SU-DHL-6 (cell line): ENCODE measurements around the gene PLSCR4.

Experiments
- H2AFZ ChIP-seq: fragments of 200-600 bp; sonication (generic); 2 replicates; pipeline ENCODE4 v1.6.1; 2014; ENCODE audit warnings: low read depth, mild to moderate bottlenecking, moderate library complexity, mixed read lengths, antibody characterized with exemption, low read length; ENCODE audit not compliant: severe bottlenecking
- H3F3A ChIP-seq: fragments of 200-600 bp; shearing (Covaris generic); 2 replicates; pipeline ENCODE4 v1.6.0; 2016; ENCODE audit warnings: antibody characterized with exemption, mild to moderate bottlenecking; ENCODE audit not compliant: insufficient read depth
- H3K27ac ChIP-seq: fragments of 200-600 bp; sonication (generic); 2 replicates; pipeline ENCODE4 v1.5.1; 2016; ENCODE audit warnings: low read depth, mild to moderate bottlenecking, low read length, moderate library complexity, mixed read lengths
- H3K27me3 ChIP-seq: fragments of 200-600 bp; sonication (generic), shearing (Covaris generic); 2 replicates; pipeline ENCODE4 v1.6.0; 2014; ENCODE audit warnings: mild to moderate bottlenecking, low read length
- H3K36me3 ChIP-seq: fragments of 200-600 bp; sonication (generic); 2 replicates; pipeline ENCODE4 v1.6.1; 2014; ENCODE audit warnings: mild to moderate bottlenecking, low read length, mixed read lengths
- H3K4me2 ChIP-seq: fragments of 300-600, 200-600 bp; shearing (Covaris generic), sonication (generic); 2 replicates; pipeline ENCODE4 v1.6.0; 2014; ENCODE audit warnings: low read length, low read depth, mild to moderate bottlenecking; ENCODE audit not compliant: poor library complexity, severe bottlenecking
- H3K4me3 ChIP-seq: fragments of 200-600 bp; sonication (generic); 2 replicates; pipeline ENCODE4 v1.5.1; 2014; ENCODE audit warnings: antibody characterized with exemption, low read length, mild to moderate bottlenecking, mixed read lengths; ENCODE audit not compliant: insufficient read depth, poor library complexity, severe bottlenecking
- H3K79me2 ChIP-seq: fragments of 200-600 bp; sonication (generic); 2 replicates; pipeline ENCODE4 v1.6.1; 2014; ENCODE audit warnings: mild to moderate bottlenecking, low read length, moderate library complexity; ENCODE audit not compliant: insufficient read depth
- H3K9ac ChIP-seq: fragments of 200-600 bp; sonication (generic); 2 replicates; pipeline ENCODE4 v1.7.0; 2014; ENCODE audit warnings: mild to moderate bottlenecking, low read length
- H3K9me2 ChIP-seq: fragments of 200-600 bp; sonication (generic); replicated peaks from 2 replicates; pipeline ENCODE4 v1.6.1; 2014; ENCODE audit warnings: low read length; ENCODE audit not compliant: insufficient read depth
- H3K9me3 ChIP-seq: fragments of 200-600 bp; sonication (generic); 2 replicates; pipeline ENCODE4 v1.6.1; 2014; ENCODE audit warnings: low read length, mixed read lengths; ENCODE audit not compliant: insufficient read depth
- H4K20me1 ChIP-seq: fragments of 200-600 bp; sonication (generic); 2 replicates; pipeline ENCODE4 v1.6.1; 2014; ENCODE audit warnings: low read depth, mild to moderate bottlenecking, antibody characterized with exemption, low read length, moderate library complexity, mixed read lengths
- CTCF ChIP-seq: fragments of 200-600 bp; sonication (generic); IDR thresholded peaks from one replicate; pipeline ENCODE4 v1.5.1; 2017; ENCODE audit warnings: antibody characterized with exemption, mild to moderate bottlenecking, low read length, moderate library complexity; ENCODE audit not compliant: insufficient read depth, poor library complexity, severe bottlenecking
- EZH2phosphoT487 ChIP-seq: fragments of 200-600 bp; sonication (generic), shearing (Covaris generic); conservative IDR thresholded peaks from 2 replicates; pipeline ENCODE4 v1.6.1; 2018; ENCODE audit warnings: mild to moderate bottlenecking, antibody characterized with exemption, low read length, moderate library complexity, mixed read lengths

PLSCR4 gene

GRCh38 chr3:146247911-146248310 lies 3.0 kb downstream of the PLSCR4 start:
- Histone ChIP-seq H4K20me1 (no peaks in the 10 kb centered on the region), H3F3A (no peaks in the 10 kb centered on the region), H2AFZ (no peak overlapping the region), H3K27ac (no peak overlapping the region), H3K4me2 (no peak overlapping the region), H3K4me3 (no peak overlapping the region), H3K9me2 (no peaks in the 10 kb centered on the region), H3K9me3 (no peaks in the 10 kb centered on the region), H3K9ac (no peak overlapping the region), H3K79me2 (no peaks in the 10 kb centered on the region), H3K27me3 (no peaks in the 10 kb centered on the region), H3K36me3 (no peaks in the 10 kb centered on the region)
- TF ChIP-seq CTCF (no peak), EZH2phosphoT487 (no peak)

- Histone ChIP-seq H3K27me3 (no peaks in the 10 kb centered on the region), H3K9me2 (no peaks in the 10 kb centered on the region), H3K27ac (no peak overlapping the region), H3K4me2 (no peak overlapping the region), H3F3A (no peaks in the 10 kb centered on the region), H3K36me3 (no peaks in the 10 kb centered on the region), H3K79me2 (no peaks in the 10 kb centered on the region), H3K9me3 (no peaks in the 10 kb centered on the region), H3K4me3 (no peak overlapping the region), H2AFZ (no peak overlapping the region), H3K9ac (no peak overlapping the region), H4K20me1 (no peaks in the 10 kb centered on the region)
- TF ChIP-seq CTCF (no peak), EZH2phosphoT487 (no peak)
These were observed 4.4 kb downstream of the PLSCR4 start for GRCh38 chr3:146246526-146246925.

DNA sequence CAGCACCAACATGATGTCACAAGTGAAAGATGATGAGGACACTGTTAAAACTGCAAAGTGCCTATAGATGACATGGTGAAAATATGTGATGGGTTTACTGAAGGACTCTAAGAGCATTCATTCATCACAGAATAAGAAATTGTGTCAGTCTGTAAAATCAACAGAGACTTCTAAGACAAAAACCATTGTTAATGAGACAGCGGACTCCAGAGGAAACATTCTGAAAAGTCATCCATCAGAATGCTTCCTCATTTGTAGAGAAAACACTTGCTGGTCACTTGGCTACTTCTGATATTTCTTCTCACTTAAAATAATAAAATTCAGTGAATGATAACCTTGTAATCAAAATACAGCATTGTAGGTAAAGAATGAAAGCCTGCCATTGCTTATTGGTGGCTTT lies 7.3 kb downstream of the PLSCR4 start:
- Histone ChIP-seq H3F3A (no peaks in the 10 kb centered on the region), H4K20me1 (no peaks in the 10 kb centered on the region), H3K4me3 (no peak overlapping the region), H2AFZ (no peak overlapping the region), H3K27ac (no peak overlapping the region), H3K9me3 (no peaks in the 10 kb centered on the region), H3K27me3 (no peaks in the 10 kb centered on the region), H3K9me2 (no peaks in the 10 kb centered on the region), H3K79me2 (no peaks in the 10 kb centered on the region), H3K36me3 (no peaks in the 10 kb centered on the region), H3K4me2 (no peak overlapping the region), H3K9ac (no peak overlapping the region)
- no peak for TF ChIP-seq EZH2phosphoT487
- no peak for TF ChIP-seq CTCF
